A549 (cell line): ENCODE data around the gene ITGB1. TPM values are rescaled to one million over a fixed set of nuclear protein-coding genes. Genes with fewer than 3 reads are reported as not detected.

Experiments
- ATAC-seq, 2 experiments: fragments of 200-7000 bp in 1 of 2; fragments of >200 bp in 1 of 2; cut with Nextera tagmentation in 1 of 2; cut with Tn5 transposase in 1 of 2; 3 replicates each; pipeline versions ENCODE4 v1.8.0 to v1.9.1; 2018 to 2020; ENCODE audit warnings: mild to moderate bottlenecking in 1 of 2, moderate library complexity in 1 of 2
- CTCF ChIA-PET: fragments of 300-600 bp; sonication (Branson Sonifier 250); formaldehyde crosslinking; extraction: SDS; loops from one replicate; lab custom pipeline; 2021; ENCODE audit warnings: antibody characterized with exemption, inconsistent platforms; lab: Yijun Ruan, JAX
- POLR2A ChIA-PET: fragments of 350-600 bp; formaldehyde crosslinking; extraction: SDS; loops from one replicate; lab custom pipeline; 2021; ENCODE audit warnings: antibody characterized with exemption, inconsistent platforms; lab: Yijun Ruan, JAX
- DNase-seq, 2 experiments: peaks; one replicate each; pipeline versions ENCODE4 v3.0.0 to v3.0.0-alpha.2; 2011 to 2016; ENCODE audit warnings: low read depth in 1 of 2, low spot score in 1 of 2
- FAIRE-seq: peaks from 2 replicates; lab custom pipeline; 2011; peaks lifted over from hg19 to GRCh38; lab: Jason Lieb, UNC
- H3K27ac ChIP-seq, 2 experiments: fragments of >200 bp; sonication (Bioruptor Twin); formaldehyde crosslinking; 3 replicates each; pipeline ENCODE4 v1.5.1; 2016 to 2017
- H3K4me1 ChIP-seq: fragments of >200 bp; sonication (Bioruptor Twin); formaldehyde crosslinking; 3 replicates; pipeline ENCODE4 v1.6.1; 2016
- H3K4me2 ChIP-seq: fragments of >200 bp; sonication (Bioruptor Twin); formaldehyde crosslinking; 3 replicates; pipeline ENCODE4 v1.6.1; 2016
- H3K4me3 ChIP-seq: fragments of >200 bp; sonication (Bioruptor Twin); formaldehyde crosslinking; 3 replicates; pipeline ENCODE4 v1.5.1; 2016
- H3K9me3 ChIP-seq: fragments of >200 bp; sonication (Bioruptor Twin); formaldehyde crosslinking; 3 replicates; pipeline ENCODE4 v1.6.1; 2016
- ATOH8 ChIP-seq: fragments of 250-450 bp; sonication (Bioruptor Pico); IDR thresholded peaks from 2 replicates; pipeline ENCODE4 v1.5.0; 2020; ENCODE audit warnings: low read depth, mild to moderate bottlenecking, moderate library complexity
- BHLHE40 ChIP-seq: IDR thresholded peaks from 2 replicates; pipeline ENCODE4 v1.6.1; 2012; ENCODE audit warnings: low read depth, low read length, inconsistent platforms
- CBX8 ChIP-seq: fragments of 200-600 bp; sonication (generic); IDR thresholded peaks from 2 replicates; pipeline ENCODE4 v1.6.1; 2016
- CEBPB ChIP-seq, 2 experiments: fragments of >200 bp in 1 of 2; sonication (Bioruptor Twin) in 1 of 2; formaldehyde crosslinking in 1 of 2; IDR thresholded peaks; 2 replicates each; pipeline ENCODE4 v1.6.1; 2012 to 2016
- CHD2 ChIP-seq: fragments of 150-350 bp; IDR thresholded peaks from 2 replicates; pipeline ENCODE4 v1.6.1; 2014; ENCODE audit warnings: low read length; ENCODE audit not compliant: partially characterized antibody
- CHD4 ChIP-seq: fragments of 200-600 bp; sonication (generic); IDR thresholded peaks from 2 replicates; pipeline ENCODE4 v1.6.1; 2016; ENCODE audit warnings: antibody characterized with exemption, mild to moderate bottlenecking, borderline replicate concordance
- EHF ChIP-seq: fragments of 250-450 bp; sonication (Bioruptor Pico); IDR thresholded peaks from 2 replicates; pipeline ENCODE4 v1.5.0; 2020; ENCODE audit warnings: mild to moderate bottlenecking
- EHMT2 ChIP-seq: fragments of 200-600 bp; sonication (generic); IDR thresholded peaks from 2 replicates; pipeline ENCODE4 v1.6.1; 2016; ENCODE audit warnings: antibody characterized with exemption, low read depth, mild to moderate bottlenecking, moderate library complexity
- ELK1 ChIP-seq: fragments of 150-350 bp; IDR thresholded peaks from 2 replicates; pipeline ENCODE4 v1.6.1; 2014; ENCODE audit warnings: low read depth, mild to moderate bottlenecking, low read length
- EP300 ChIP-seq, 2 experiments: fragments of >200 bp; sonication (Bioruptor Twin); formaldehyde crosslinking; IDR thresholded peaks; 2 replicates in 1 of 2; 3 replicates in 1 of 2; pipeline ENCODE4 v1.6.1; 2016 to 2017
- ESRRA ChIP-seq: fragments of 150-350 bp; IDR thresholded peaks from 2 replicates; pipeline ENCODE4 v1.6.1; 2014; ENCODE audit warnings: mild to moderate bottlenecking, low read length, borderline replicate concordance
- FOSB ChIP-seq: fragments of 250-450 bp; sonication (Bioruptor Pico); IDR thresholded peaks from 2 replicates; pipeline ENCODE4 v1.5.0; 2020; ENCODE audit warnings: mild to moderate bottlenecking, moderate library complexity
- FOSL2 ChIP-seq, 2 experiments: fragments of 450-650 bp in 1 of 2; fragments of >200 bp in 1 of 2; sonication (Bioruptor Twin) in 1 of 2; formaldehyde crosslinking; IDR thresholded peaks; 2 replicates each; pipeline versions ENCODE4 v1.5.0 to v1.6.1; 2016 to 2020; ENCODE audit warnings: mild to moderate bottlenecking in 1 of 2, moderate library complexity in 1 of 2
- FOXS1 ChIP-seq: fragments of 250-450 bp; sonication (Bioruptor Pico); IDR thresholded peaks from 2 replicates; pipeline ENCODE4 v1.5.0; 2020; ENCODE audit warnings: mild to moderate bottlenecking, moderate library complexity
- GATA3 ChIP-seq: IDR thresholded peaks from 2 replicates; pipeline ENCODE4 v1.6.1; 2012; ENCODE audit warnings: borderline replicate concordance
- HES2 ChIP-seq: fragments of >200 bp; sonication (Bioruptor Twin); formaldehyde crosslinking; IDR thresholded peaks from 2 replicates; pipeline ENCODE4 v1.6.1; 2016
- HEYL ChIP-seq: fragments of 250-450 bp; sonication (Bioruptor Pico); IDR thresholded peaks from 2 replicates; pipeline ENCODE4 v1.8.0; 2021; ENCODE audit warnings: mild to moderate bottlenecking, moderate library complexity
- HMGXB4 ChIP-seq: fragments of 250-450 bp; sonication (Bioruptor Pico); IDR thresholded peaks from 2 replicates; pipeline ENCODE4 v1.5.0; 2021; ENCODE audit warnings: mild to moderate bottlenecking, moderate library complexity, borderline replicate concordance
- HOXA7 ChIP-seq: fragments of 250-450 bp; sonication (Bioruptor Pico); IDR thresholded peaks from 2 replicates; pipeline ENCODE4 v1.5.0; 2020; ENCODE audit warnings: mild to moderate bottlenecking, moderate library complexity
- HOXB13 ChIP-seq: fragments of 250-450 bp; sonication (Bioruptor Pico); IDR thresholded peaks from 2 replicates; pipeline ENCODE4 v1.5.0; 2020; ENCODE audit warnings: low read depth, mild to moderate bottlenecking, moderate library complexity
- HOXB5 ChIP-seq: fragments of 250-450 bp; sonication (Bioruptor Pico); IDR thresholded peaks from 2 replicates; pipeline ENCODE4 v1.5.0; 2020; ENCODE audit warnings: mild to moderate bottlenecking, moderate library complexity
- JUNB ChIP-seq: fragments of >200 bp; sonication (Bioruptor Twin); formaldehyde crosslinking; IDR thresholded peaks from 2 replicates; pipeline ENCODE4 v1.6.1; 2016
- KDM5A ChIP-seq: fragments of 200-600 bp; sonication (generic); IDR thresholded peaks from 2 replicates; pipeline ENCODE4 v1.6.1; 2016; ENCODE audit warnings: antibody characterized with exemption, mild to moderate bottlenecking
- MAFK ChIP-seq: fragments of 450-650 bp; IDR thresholded peaks from 2 replicates; pipeline ENCODE4 v1.6.1; 2014; ENCODE audit not compliant: partially characterized antibody
- MAX ChIP-seq: IDR thresholded peaks from 2 replicates; pipeline ENCODE4 v1.6.1; 2012
- MAZ ChIP-seq: fragments of 150-350 bp; IDR thresholded peaks from 2 replicates; pipeline ENCODE4 v1.6.1; 2014; ENCODE audit warnings: antibody characterized with exemption, low read depth, low read length, borderline replicate concordance
- NFE2L2 ChIP-seq: fragments of 150-350 bp; conservative IDR thresholded peaks from 2 replicates; pipeline ENCODE4 v1.6.1; 2014; ENCODE audit warnings: low read length
- NR3C1 ChIP-seq: fragments of >200 bp; sonication (Bioruptor Twin); formaldehyde crosslinking; IDR thresholded peaks from 3 replicates; pipeline ENCODE4 v1.6.1; 2017
- PBX3 ChIP-seq: IDR thresholded peaks from 2 replicates; pipeline ENCODE4 v1.6.1; 2012
- POLR2AphosphoS2 ChIP-seq: conservative IDR thresholded peaks from 2 replicates; pipeline ENCODE4 v1.6.1; 2012; ENCODE audit warnings: low read length, improper control_type of control experiment, inconsistent platforms
- RARB ChIP-seq: fragments of 250-450 bp; sonication (Bioruptor Pico); IDR thresholded peaks from 2 replicates; pipeline ENCODE4 v1.8.0; 2021; ENCODE audit warnings: mild to moderate bottlenecking, moderate library complexity
- RNF2 ChIP-seq: fragments of 200-600 bp; sonication (generic); IDR thresholded peaks from 2 replicates; pipeline ENCODE4 v1.6.1; 2016; ENCODE audit warnings: low read depth, mild to moderate bottlenecking, antibody characterized with exemption, moderate library complexity, borderline replicate concordance
- TP53 ChIP-seq: fragments of 250-450 bp; sonication (Bioruptor Pico); IDR thresholded peaks from 2 replicates; pipeline ENCODE4 v1.5.0; 2021; ENCODE audit warnings: mild to moderate bottlenecking, moderate library complexity
- USF2 ChIP-seq: fragments of 450-650 bp; IDR thresholded peaks from 2 replicates; pipeline ENCODE4 v1.6.1; 2014; ENCODE audit warnings: antibody characterized with exemption
- ZSCAN20 ChIP-seq: fragments of 250-450 bp; sonication (Bioruptor Pico); IDR thresholded peaks from 2 replicates; pipeline ENCODE4 v1.8.0; 2022; ENCODE audit warnings: mild to moderate bottlenecking, moderate library complexity
- WGBS: methylation state at CpG from one replicate; pipeline ENCODE4 v1.1.6; 2017; ENCODE audit errors: missing lambda C conversion rate; 5-methylcytosine and 5-hydroxymethylcytosine counted together
- polyA plus RNA-seq, 4 experiments: library from polyadenylated mRNA; depleted of rRNA in 3 of 4; stranded (reverse); fragments of >200 nt; fragmentation: RNase III in 1 of 4; extraction: RNeasy Plus Mini Kit Qiagen cat#74134 plus additional on column Dnase treatment in 1 of 4; gene quantifications; 2 replicates in 3 of 4; 3 replicates in 1 of 4; pipeline ENCODE4 v1.2.3, GENCODE V29; 2011 to 2017

Gene ITGB1
- polyA plus RNA-seq, 2 of the 4 experiments (the other 2 are of a cell fraction): 1,270 to 2,408 TPM

GRCh38 chr10:33006342-33006887, 48.4 kb upstream of the ITGB1 start:
- ChIA-PET CTCF (interaction anchor here (0.6 to 10.6 kb wide), 11 partner anchors 24 to 785 kb away, joined by 3 to 168 read pairs (median 4); no protein-coding TSS in a partner anchor), POLR2A (interaction anchor here (1.2 to 7.7 kb wide), 4 partner anchors 24 to 51 kb away, joined by 4 to 163 read pairs (median 4); no protein-coding TSS in a partner anchor)
- 40% methylated on average over 11 of the region's 11 CpGs for WGBS
- FAIRE-seq: no peak
- Histone ChIP-seq H3K9me3 (no peaks in the 10 kb centered on the region), H3K4me3 (no peak overlapping the region), H3K4me2 (peak overlapping the region; percentile 68), H3K27ac (peak overlapping the region; percentile 98 to 99), H3K4me1 (peaks cover 84% of the 10 kb centered on the region)
- peak in 1 of 2 experiments; percentile 64 for DNase-seq
- ATAC-seq: no peak
- TF ChIP-seq POLR2AphosphoS2 (no peak), CHD4 (no peak), ELK1 (no peak), JUNB (no peak), HES2 (no peak), HOXB5 (CRISPR knock-in tag) (0 out of 2 replicates have a peak, but pooled peaks have one; percentile 27), CBX8 (no peak), TP53 (CRISPR knock-in tag) (peak; percentile 72), MAFK (no peak), ESRRA (no peak), FOXS1 (CRISPR knock-in tag) (0 out of 2 replicates have a peak, but pooled peaks have one; percentile 21), FOSL2 (IDR thresholded peaks at IDR 0.05) (no peak), FOSL2 (CRISPR knock-in tag; IDR thresholded peaks at IDR 0.05) (no peak), MAX (no peak), NFE2L2 (no peak), KDM5A (no peak), HOXB13 (CRISPR knock-in tag) (peak; percentile 96), BHLHE40 (no peak), EHF (CRISPR knock-in tag) (peak; percentile 89; the same call in 1 of the 2 replicates), CHD2 (no peak), HOXA7 (no peak), ATOH8 (CRISPR knock-in tag) (0 out of 2 replicates have a peak, but pooled peaks have one; percentile 16), HEYL (CRISPR knock-in tag) (0 out of 2 replicates have a peak, but pooled peaks have one; percentile 78), USF2 (no peak), FOSB (CRISPR knock-in tag) (peak; percentile 70; the same call in 1 of the 2 replicates), ZSCAN20 (CRISPR knock-in tag) (peak; percentile 46; the same call in 1 of the 2 replicates), MAZ (no peak), CEBPB (IDR thresholded peaks at IDR 0.05) (no peak), RNF2 (no peak), RARB (CRISPR knock-in tag) (no peak), NR3C1 (no peak), PBX3 (no peak), HMGXB4 (CRISPR knock-in tag) (no peak), EP300 (IDR thresholded peaks at IDR 0.05) (no peak), GATA3 (no peak), EHMT2 (no peak)
